Endodermal cell (in vitro differentiated cells): ENCODE results near the gene HNRNPA1. TPM values are rescaled to one million over a fixed set of nuclear protein-coding genes. Genes with fewer than 3 reads are reported as not detected.
A peak's percentile ranks its signal among the peaks of the same experiment; 100 is the strongest.
"Not testable (repeated sequence)": the region's sequence is repeated elsewhere in the genome, so short reads cannot be mapped to it uniquely, and the experiment has no call there.

Experiments
- DNase-seq: peaks from one replicate; pipeline ENCODE4 v3.0.0-alpha.2; 2017
- H3K27ac ChIP-seq: 2 replicates; pipeline ENCODE4 v1.5.1; 2013; ENCODE audit warnings: mild to moderate bottlenecking, low read depth, low read length, moderate library complexity
- H3K27me3 ChIP-seq: 2 replicates; pipeline ENCODE4 v1.6.1; 2013; ENCODE audit warnings: mild to moderate bottlenecking, low read length, moderate library complexity; ENCODE audit not compliant: insufficient read depth, control insufficient read depth, poor library complexity, severe bottlenecking
- H3K36me3 ChIP-seq: 2 replicates; pipeline ENCODE4 v1.7.0; 2013; ENCODE audit warnings: mild to moderate bottlenecking, low read length, moderate library complexity; ENCODE audit not compliant: control insufficient read depth, insufficient read depth
- H3K4me1 ChIP-seq: one replicate; pipeline ENCODE4 v1.7.0; 2013; ENCODE audit warnings: low read length; ENCODE audit not compliant: control insufficient read depth, insufficient read depth
- H3K4me3 ChIP-seq: 2 replicates; pipeline ENCODE4 v1.5.1; 2013; ENCODE audit warnings: mild to moderate bottlenecking, low read length, moderate library complexity
- H3K9ac ChIP-seq: 2 replicates; pipeline ENCODE4 v1.6.1; 2013; ENCODE audit warnings: mild to moderate bottlenecking, low read length, moderate library complexity; ENCODE audit not compliant: poor library complexity, severe bottlenecking; ENCODE audit errors: extremely low read depth
- H3K9me3 ChIP-seq: 2 replicates; pipeline ENCODE4 v1.6.1; 2013; ENCODE audit warnings: mild to moderate bottlenecking, low read length, moderate library complexity; ENCODE audit not compliant: control insufficient read depth
- H3K27ac Mint-ChIP-seq: 2 replicates; pipeline ENCODE4 v1.8.0; 2020; ENCODE audit warnings: mixed read lengths
- H3K27me3 Mint-ChIP-seq: 2 replicates; pipeline ENCODE4 v1.8.0; 2021; ENCODE audit warnings: mild to moderate bottlenecking, mixed read lengths; ENCODE audit not compliant: insufficient read depth
- H3K36me3 Mint-ChIP-seq: 2 replicates; pipeline ENCODE4 v1.8.0; 2020; ENCODE audit warnings: low read depth, mixed read lengths
- H3K4me1 Mint-ChIP-seq: 2 replicates; pipeline ENCODE4 v1.8.0; 2020; ENCODE audit warnings: mixed read lengths
- H3K4me3 Mint-ChIP-seq: 2 replicates; pipeline ENCODE4 v1.8.0; 2020; ENCODE audit warnings: mild to moderate bottlenecking, moderate library complexity, mixed read lengths
- H3K9me3 Mint-ChIP-seq: 2 replicates; pipeline ENCODE4 v1.8.0; 2020; ENCODE audit warnings: mild to moderate bottlenecking, mixed read lengths
- CTCF ChIP-seq: fragments of 200-600 bp; sonication (generic); conservative IDR thresholded peaks from 2 replicates; pipeline ENCODE4 v1.5.0; 2021; ENCODE audit warnings: antibody characterized with exemption, mild to moderate bottlenecking
- WGBS, 2 experiments: methylation state at CpG; one replicate each; pipeline versions ENCODE4 v1.1.5 to v1.1.7; 2013; ENCODE audit warnings: missing lambda C conversion rate in 2 of 2, mixed read lengths in 1 of 2; ENCODE audit not compliant: insufficient coverage in 1 of 2, insufficient read length in 1 of 2; 5-methylcytosine and 5-hydroxymethylcytosine counted together
- total RNA-seq, 2 donors: library from RNA; stranded (reverse); fragmentation: NEBNext Ultra II Directional in 1 of 2; extraction: Animal tissue kit (Norgen Biotek cat#: 25700) in 1 of 2; gene quantifications; 2 replicates in 1 of 2; 3 replicates in 1 of 2; pipeline ENCODE4 v1.2.1, GENCODE V29; 2021

The HNRNPA1 gene
- total RNA-seq, 2 donors from 2014 or later, result 2,414 to 2,488 TPM

GRCh38 chr12:54279632-54280467 lies 676 bp upstream of the HNRNPA1 start, which contains the start of gene CBX5:
Gene CBX5, minus strand, starts transcription at chr12:54280122. Its CDS starts 22,472 bp downstream, at chr12:54257650.
- peak; percentile 100 for DNase-seq
- Histone ChIP-seq H3K4me1 (peaks cover 5% of the 10 kb centered on the region), H3K9ac (peak within 1 kb of the TSS; percentile 99), H3K9me3 (no peaks in the 10 kb centered on the region), H3K27ac (peak within 1 kb of the TSS; percentile 92), H3K4me3 (peak within 1 kb of the TSS; percentile 94), H3K27me3 (no peaks in the 10 kb centered on the region), H3K36me3 (peaks cover 41% of the 10 kb centered on the region)
- H3K27ac Mint-ChIP-seq, result no peak within 1 kb of the TSS
- no peaks in the 10 kb centered on the region for H3K9me3 Mint-ChIP-seq
- no peak within 1 kb of the TSS for H3K4me3 Mint-ChIP-seq
- peaks cover 36% of the 10 kb centered on the region for H3K4me1 Mint-ChIP-seq
- TF ChIP-seq CTCF, result no peak
- peaks cover 9% of the 10 kb centered on the region for H3K36me3 Mint-ChIP-seq
- 0% methylated on average over 36 to 49 of the region's 49 CpGs for WGBS, 2 experiments
- H3K27me3 Mint-ChIP-seq, result no peaks in the 10 kb centered on the region

GRCh38 chr12:54281261-54281638 lies 724 bp downstream of the HNRNPA1 start:
- 0% methylated on average over 3 to 10 of the region's 10 CpGs for WGBS, 2 experiments
- not testable (repeated sequence) for H3K27ac Mint-ChIP-seq, H3K4me1 ChIP-seq, H3K4me3 Mint-ChIP-seq, H3K9me3 ChIP-seq, H3K9me3 Mint-ChIP-seq, H3K27me3 Mint-ChIP-seq, H3K36me3 Mint-ChIP-seq, DNase-seq, H3K27me3 ChIP-seq
- Histone ChIP-seq H3K36me3 (peaks cover 55% of the 10 kb centered on the region), H3K27ac (peak overlapping the region; percentile 92), H3K4me3 (peak overlapping the region; percentile 94), H3K9ac (peak overlapping the region; percentile 99)
- H3K4me1 Mint-ChIP-seq, result peaks cover 39% of the 10 kb centered on the region

GRCh38 chr12:54281694-54282093 lies 1.2 kb downstream of the HNRNPA1 start:
- H3K27me3 Mint-ChIP-seq, H3K9me3 Mint-ChIP-seq, H3K27me3 ChIP-seq, H3K9me3 ChIP-seq, DNase-seq, H3K36me3 Mint-ChIP-seq, H3K4me3 Mint-ChIP-seq, H3K27ac Mint-ChIP-seq, H3K4me1 ChIP-seq: not testable (repeated sequence)
- Histone ChIP-seq H3K9ac (peak overlapping the region; percentile 99), H3K4me3 (peak overlapping the region; percentile 94), H3K36me3 (peaks cover 59% of the 10 kb centered on the region), H3K27ac (peak overlapping the region; percentile 92)
- H3K4me1 Mint-ChIP-seq, result peaks cover 39% of the 10 kb centered on the region
- WGBS, 2 experiments, result 9% methylated on average over 4 of the region's 4 CpGs; no CpG with 5 or more reads in 1 of the 2 experiments

- peaks cover 71% of the 10 kb centered on the region for H3K36me3 ChIP-seq
- no peaks in the 10 kb centered on the region for H3K9me3 Mint-ChIP-seq
- no peaks in the 10 kb centered on the region for H3K9me3 ChIP-seq
- no peak overlapping the region for H3K27ac ChIP-seq
- no peak overlapping the region for H3K27ac Mint-ChIP-seq
- no peaks in the 10 kb centered on the region for H3K36me3 Mint-ChIP-seq
- no peaks in the 10 kb centered on the region for H3K27me3 Mint-ChIP-seq
- H3K27me3 ChIP-seq, result no peaks in the 10 kb centered on the region
- H3K4me1 Mint-ChIP-seq, result peaks cover 34% of the 10 kb centered on the region
- no peak for DNase-seq
- WGBS, 2 experiments, result 63 to 67% methylated on average over 6 to 11 of the region's 11 CpGs
- TF ChIP-seq CTCF, result no peak
- peak overlapping the region; percentile 99 for H3K9ac ChIP-seq
- peaks cover under 1% of the 10 kb centered on the region for H3K4me1 ChIP-seq
- H3K4me3 ChIP-seq, result peak overlapping the region; percentile 94
- no peak overlapping the region for H3K4me3 Mint-ChIP-seq
These were observed 2.5 kb downstream of the HNRNPA1 start for GRCh38 chr12:54282949-54283593.

GRCh38 chr12:54284070-54284780 lies 3.7 kb downstream of the HNRNPA1 start:
- not testable (repeated sequence) for H3K4me3 Mint-ChIP-seq, DNase-seq, H3K27me3 Mint-ChIP-seq, H3K27ac ChIP-seq, H3K4me1 ChIP-seq, H3K27ac Mint-ChIP-seq, H3K9me3 ChIP-seq, H3K9me3 Mint-ChIP-seq, H3K27me3 ChIP-seq, H3K36me3 Mint-ChIP-seq
- WGBS, 2 experiments, result 94 to 100% methylated on average over 1 of the region's 2 CpGs
- Histone ChIP-seq H3K9ac (peak overlapping the region; percentile 99), H3K36me3 (peaks cover 71% of the 10 kb centered on the region), H3K4me3 (peak overlapping the region; percentile 94)
- H3K4me1 Mint-ChIP-seq, result peaks cover 30% of the 10 kb centered on the region
